GM19240 (cell line): ENCODE data around the gene PARP12.

Experiments used
- DNase-seq: peaks from one replicate; pipeline ENCODE4 v3.0.0; 2011; ENCODE audit warnings: low spot score; ENCODE audit not compliant: insufficient read length

The PARP12 gene

DNA sequence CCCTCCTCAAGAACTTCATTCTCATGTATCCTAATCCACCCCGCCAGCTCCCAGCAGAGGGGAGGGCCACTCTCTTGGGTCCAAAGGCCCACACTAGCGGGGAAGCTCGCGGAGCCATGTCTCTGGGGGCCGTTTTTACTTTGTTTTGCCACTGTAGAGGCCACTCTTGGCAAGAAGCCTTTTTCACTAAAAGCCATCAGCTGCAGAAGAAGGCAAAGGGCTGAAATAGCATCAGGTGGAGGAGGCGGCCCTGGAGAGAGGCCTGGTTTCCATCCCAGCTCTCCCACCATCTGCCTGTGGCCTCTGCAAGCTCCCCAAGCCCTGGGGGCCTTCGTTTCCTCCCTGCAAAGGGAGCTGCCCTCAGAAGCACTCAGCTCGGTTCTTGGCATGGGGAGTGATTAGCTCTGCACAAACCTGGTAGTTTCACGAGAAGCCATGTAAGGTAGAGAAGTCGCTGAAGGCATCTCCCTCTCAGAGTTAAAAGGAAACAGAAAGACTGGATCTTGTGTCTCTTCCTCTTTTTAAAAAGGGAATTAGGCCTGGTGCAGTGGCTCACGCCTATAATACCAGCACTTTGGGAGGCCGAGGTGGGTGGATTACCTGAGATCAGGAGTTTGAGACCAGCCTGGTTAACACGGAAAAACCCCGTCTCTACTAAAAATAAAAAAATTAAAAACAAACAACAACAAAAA, 70.3 kb downstream of the PARP12 start:
- DNase-seq = no peak

DNA sequence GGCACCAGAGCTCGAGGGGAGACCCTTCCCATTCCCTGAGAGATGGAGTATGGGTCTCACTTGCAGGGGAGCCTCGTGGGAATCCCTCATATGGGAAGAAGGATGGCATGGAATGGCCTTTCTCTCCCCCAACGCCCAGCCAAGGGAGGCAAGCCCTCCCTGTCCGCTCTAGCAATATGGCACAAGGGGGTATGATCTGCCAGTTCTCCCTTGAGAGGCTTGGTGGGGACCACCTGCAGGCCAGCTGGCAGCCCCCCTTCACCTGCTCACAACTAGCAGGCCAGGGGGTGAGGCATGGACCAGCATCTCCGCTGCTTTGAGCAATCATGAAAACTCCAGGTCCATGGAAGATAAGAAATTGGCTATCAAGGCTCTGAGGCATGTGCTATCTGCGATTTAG, 70.8 kb downstream of the PARP12 start:
- DNase-seq = no peak

DNA sequence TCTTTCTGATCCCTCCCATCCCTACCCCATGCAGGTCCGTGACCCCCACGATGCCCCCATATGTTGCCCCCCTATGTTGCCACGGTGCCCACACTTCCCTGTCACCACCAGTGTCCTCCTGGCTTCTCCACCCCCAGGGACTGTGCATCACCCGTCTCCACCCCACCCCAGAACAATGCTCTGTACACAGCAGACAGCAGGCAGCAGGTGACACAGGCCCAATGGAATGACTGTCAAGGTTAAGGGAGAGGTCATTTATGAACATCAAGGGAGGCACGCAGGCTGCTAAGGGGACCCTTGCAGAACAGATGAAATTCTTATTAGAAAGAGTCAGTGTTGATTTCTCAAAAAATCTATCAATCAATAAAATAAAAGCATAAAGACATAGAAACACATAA, 71.5 kb downstream of the PARP12 start:
- DNase-seq = no peak

DNA sequence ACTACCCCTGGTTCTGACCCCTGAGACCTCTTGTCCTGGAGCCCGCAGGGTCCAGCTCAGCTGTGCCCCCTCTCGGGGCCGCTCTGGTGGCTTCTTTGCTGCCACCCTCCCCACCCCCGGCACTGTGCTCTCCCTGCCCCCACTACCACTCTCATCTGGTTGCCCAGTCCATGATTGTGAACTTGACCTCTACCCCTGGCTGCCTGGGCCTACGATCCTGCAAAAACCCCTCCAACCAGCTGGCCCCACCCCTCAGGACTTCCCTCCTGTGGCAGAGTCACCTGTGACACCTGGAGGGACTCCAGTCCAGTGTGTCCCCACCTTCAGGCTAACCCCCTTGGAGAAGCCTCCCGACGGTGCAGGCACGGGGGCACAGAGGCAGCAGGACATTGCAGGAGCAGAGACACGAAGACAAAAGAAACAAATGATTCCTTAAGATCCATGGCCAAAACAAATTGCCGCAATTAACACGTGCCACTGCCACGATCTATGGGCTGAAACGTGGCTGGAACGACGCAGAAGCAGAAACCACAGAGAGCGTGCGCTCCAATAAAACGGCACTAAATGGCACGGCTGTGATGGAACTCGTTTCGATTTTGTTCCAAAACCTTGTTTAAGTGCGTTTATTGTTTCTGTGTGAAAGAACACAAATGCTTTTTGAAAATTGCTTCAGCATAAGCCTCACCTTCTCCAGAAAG, 72.0 kb downstream of the PARP12 start:
- no peak for DNase-seq

DNA sequence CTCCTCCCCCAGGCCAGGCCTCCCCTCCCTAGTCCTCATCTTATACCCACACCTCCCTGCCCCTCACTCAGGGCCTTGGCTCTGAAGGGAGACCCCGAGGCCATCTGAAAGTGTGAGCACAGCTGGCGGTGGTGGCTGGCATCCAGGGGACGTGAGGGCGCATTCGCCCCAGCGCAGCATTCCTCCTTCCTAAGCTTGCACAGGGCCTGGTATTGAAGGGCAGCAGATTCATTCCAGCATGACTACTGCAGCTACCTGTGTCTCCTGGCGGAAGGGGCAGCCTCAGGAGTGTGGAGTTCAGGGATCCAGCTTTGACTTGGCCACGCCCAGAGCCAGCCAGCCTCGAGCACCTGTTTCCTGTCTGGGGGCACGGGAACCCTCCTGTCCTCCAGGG, 72.6 kb downstream of the PARP12 start:
- DNase-seq = no peak

DNA sequence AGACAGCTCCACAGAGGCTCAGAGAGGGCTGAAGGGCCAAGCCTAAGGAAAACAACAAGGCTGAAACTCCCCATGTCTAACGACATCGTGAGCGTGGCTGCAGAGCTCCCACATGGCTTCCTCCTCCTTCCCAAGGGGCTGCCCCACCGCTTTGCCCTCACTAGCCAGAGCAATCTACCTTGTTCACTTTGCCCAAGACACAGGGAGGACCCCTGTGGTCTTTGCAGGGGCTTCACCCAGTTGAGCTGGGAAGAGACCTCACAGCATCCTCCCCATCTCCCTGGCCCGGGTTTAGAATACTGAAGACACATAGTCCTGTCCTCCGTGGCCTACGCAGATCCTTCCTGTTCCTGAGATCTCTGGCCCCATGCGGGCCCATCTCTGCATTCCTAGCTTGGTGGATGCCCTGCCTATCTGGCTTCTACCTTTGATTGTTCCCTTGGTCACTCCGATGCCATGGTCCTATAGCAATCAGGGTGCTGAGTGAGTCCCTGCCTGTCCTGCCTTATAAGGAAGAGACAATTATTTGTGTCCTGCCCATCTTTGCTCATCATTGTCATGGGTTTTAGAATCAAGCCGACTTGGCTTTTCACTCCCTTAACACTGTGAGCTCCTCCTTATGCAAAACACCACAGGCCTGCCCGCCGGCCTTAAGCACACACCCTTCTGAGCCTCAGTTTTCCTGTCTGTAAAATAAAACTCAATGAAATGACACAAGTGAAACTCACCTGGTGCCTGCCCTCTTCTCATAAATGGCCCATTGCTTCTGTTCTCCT, 73.2 kb downstream of the PARP12 start:
- DNase-seq = no peak

DNA sequence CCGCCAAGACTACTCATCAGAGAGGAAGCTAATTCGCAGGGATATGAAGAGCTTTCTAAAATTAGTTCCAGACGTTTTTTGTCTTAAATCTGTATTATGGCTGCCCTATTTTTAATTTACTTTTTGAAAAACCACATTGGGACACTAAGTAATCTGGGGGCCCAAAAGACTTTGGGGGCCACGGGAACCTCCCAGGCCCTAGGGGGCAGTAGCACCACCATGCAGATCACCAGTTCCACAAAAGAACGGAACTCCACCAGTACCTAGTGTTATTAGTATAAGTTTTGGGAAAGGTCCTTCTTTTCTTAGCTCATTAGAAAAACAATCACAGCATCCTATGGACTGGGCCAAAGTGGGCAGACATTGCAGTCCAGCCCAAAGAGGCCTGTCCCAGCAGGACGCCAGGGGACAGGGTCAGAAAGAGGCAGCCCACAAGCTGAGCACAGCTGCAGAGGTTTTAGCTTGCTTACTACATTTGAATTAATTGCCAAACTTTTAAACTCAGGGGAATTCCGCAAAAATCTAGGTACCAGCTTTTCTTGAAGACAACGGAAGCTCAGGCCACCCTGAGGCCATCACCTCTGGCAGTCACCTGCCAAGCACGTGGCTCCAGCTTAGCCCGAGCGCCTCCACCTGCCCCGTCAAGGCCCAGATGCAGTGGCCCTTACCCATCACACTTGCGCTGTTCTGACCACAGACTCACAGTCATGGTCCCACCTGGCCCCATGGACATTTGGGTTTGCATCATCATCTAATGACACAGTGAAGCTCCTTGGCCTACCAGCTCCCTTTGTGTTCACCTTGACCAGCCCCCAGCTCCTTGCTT, 74.8 kb downstream of the PARP12 start:
- DNase-seq = no peak

DNA sequence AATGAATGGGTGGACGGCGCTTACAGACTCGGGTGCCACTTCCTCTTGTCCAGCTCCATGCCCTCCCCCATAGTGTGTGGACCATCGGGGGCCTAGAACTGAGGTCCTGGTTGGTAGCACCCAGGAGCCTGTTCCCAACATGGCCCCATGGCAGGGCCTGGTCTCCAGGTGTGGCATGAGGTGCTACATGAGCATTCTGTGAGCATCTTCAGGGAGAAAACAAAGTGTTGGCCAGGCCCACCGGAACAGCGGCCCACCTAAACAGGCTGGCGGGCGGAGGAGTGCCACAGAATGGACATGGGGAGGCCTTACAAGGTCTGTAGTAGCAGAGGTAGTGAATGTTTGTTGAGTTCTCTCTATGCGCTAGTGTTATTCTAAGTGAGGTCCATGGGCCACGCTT, 76.9 kb downstream of the PARP12 start:
- no peak for DNase-seq

DNA sequence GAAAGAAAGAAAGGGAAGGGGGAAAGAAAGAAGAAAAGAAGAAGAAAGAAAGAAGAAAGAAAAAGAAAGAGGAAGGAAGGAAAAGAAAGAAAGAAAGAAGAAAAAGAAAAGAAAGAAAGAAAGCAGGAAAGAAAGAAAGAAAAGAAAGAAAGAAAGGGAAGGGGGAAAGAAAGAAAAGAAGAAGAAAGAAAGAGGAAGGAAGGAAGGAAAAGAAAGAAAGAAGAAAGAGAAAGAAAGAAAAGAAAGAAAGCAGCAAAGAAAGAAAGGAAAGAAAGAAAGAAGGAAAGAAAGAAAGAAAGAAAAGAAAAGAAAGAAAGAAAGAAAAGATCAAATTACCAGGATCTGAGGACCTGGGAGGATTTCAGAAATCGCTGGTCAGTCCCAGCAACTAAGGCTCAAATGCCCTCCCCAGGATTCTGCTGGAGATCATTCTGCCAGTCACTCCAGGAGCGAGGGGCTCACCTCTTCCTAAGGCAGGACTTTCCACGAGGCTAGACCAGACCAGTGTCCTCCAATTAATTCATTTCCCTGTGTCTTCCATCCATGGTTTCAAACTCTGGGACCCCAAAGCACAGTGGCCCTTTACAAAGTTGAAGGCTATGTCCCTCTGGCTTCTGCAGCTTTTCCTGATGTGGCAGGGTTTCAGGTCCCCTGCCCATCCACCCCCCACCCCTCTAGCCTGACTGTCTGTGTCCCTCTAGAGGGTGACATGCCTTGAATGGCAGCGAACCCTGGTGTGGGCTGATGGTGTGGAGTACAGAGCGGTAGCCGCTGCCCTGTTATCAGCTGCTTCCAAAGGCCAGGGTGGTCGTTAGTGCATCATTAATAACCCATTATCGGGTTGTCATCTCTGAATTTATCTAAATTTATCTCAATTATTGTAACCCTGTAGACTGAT, 77.9 kb downstream of the PARP12 start:
- DNase-seq = no peak

DNA sequence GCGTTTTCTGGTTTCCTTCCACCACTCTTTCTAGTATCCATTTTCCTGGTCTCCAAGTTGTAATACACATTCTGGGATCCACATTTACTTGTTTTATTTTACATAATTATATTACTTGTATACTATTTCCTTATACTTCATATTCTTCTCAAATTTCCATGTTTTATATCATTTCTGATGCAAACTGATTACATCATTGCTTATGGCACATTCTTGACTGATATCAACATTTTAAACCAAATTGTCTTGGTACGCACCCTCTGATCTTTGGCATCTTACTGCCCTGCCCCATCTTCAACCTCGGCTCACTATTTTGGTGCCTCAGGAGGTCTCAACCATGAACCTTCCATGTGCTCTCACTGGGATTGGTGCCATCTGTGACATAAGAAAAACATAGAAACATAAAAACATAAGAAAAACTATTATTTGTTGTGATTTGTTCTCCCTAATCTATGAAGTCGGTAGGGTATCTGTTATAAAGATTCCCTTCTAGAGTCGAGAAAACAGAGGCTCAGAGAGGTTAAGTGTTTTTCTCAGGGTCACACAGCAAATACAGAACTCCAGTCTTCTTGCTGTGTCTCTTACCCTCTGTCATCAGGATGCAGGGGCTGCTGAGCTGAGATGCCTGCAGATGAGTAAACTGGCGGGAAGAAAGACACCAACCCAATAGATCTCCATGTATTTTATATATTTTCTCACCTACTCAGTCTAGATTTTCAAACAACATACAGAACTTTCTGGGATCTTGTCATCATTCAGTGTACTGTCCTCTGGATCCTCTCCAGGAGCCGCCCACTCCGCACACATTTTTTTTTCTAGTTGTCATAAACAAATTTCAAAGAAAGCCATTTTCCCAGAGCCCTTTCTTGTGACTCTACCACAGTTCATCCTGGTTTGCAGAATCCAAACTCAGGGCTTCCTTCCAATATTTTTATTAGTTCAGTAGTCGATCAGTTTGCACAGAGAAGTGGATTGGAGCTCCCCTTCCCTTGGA, 79.5 kb downstream of the PARP12 start:
- no peak for DNase-seq

DNA sequence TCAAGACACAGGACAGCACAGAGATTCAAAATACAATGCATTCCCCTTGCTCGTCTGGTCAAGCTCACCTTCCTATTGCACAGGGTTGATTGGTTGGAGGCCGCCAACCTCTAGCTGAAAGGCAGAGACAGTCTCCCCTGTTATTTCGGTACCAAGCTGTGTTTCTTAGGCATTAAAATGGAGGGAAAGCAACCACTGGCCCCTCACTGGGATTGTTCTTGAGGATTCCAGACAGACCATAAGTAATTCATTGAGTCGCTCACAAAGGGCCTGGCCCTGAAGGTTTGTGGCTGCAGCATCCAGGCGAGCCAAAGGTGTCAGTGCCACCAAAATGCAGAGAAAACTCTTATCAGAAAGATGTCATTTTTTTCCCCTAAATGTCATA, 81.2 kb downstream of the PARP12 start:
- no peak for DNase-seq

DNA sequence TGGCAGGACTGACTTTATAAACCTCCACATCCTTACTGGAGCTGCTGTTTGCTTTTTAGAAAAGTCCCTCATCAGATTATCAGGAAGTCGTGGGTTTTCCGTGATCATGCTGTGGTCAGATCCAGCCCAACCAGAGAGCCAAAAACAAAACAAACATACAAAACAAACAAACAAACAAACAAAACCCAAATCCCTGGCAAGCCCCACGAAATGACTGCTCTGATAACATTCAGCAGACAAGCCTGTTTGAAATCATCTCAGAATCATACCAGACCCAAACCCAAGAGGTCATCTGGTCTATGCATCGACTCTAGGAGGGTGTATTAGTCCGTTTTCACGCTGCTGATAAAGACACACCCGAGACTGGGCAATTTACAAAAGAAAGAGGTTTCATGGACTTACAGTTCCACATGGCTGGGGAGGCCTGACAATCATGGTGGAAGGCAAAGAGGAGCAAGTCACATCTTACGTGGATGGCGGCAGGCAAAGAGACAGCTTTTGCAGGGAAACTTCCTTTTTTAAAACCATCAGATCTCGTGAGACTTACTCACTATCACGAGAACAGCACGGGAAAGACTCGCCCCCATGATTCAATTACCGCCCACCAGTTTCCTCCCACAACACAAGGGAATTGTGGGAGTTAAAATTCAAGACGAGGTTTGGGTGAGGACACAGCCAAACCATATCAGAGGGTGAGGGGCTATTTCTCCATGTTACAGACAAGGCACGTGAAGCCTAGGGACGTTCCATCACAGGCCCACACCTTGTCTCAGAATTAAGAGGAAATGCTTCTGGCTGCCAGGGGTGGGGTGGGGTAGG, 85.7 kb downstream of the PARP12 start:
- DNase-seq = no peak

DNA sequence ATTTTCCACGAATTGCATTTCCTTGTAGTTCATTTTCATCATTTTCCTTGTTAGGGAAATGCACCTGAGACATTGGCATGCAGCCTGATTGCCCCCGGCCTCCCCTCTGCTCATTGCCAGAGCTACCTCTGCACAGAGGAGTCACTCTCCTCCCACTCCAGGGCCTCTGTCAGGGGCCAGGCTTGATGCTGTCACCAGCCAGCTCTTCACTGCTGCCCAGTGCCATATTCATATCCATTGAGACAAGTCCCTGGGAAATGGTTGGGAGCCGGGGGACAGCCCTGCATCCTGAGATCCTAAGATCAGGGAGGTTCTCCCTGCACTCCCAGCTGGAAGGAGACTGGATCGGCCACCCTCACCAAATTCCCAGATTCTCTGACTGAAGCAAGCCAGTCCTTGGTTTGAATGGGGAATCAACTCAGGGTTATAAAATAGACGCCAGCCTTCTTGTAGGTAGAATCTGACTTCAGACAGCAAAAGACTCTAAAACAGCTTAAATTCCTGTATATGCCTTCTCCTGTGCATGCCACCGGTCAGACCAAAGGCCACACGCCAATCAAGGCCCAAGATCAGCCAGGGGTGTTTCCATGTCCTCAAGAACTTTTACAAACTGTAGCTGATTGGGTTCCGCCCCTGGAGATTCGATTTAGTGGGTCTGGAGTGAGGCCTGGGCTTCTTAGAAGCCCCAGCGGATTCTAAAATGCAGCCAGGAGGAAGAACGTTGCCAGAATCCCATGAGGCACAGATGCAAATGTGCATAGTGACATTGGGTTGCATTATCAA, 86.5 kb downstream of the PARP12 start:
- DNase-seq = no peak

DNA sequence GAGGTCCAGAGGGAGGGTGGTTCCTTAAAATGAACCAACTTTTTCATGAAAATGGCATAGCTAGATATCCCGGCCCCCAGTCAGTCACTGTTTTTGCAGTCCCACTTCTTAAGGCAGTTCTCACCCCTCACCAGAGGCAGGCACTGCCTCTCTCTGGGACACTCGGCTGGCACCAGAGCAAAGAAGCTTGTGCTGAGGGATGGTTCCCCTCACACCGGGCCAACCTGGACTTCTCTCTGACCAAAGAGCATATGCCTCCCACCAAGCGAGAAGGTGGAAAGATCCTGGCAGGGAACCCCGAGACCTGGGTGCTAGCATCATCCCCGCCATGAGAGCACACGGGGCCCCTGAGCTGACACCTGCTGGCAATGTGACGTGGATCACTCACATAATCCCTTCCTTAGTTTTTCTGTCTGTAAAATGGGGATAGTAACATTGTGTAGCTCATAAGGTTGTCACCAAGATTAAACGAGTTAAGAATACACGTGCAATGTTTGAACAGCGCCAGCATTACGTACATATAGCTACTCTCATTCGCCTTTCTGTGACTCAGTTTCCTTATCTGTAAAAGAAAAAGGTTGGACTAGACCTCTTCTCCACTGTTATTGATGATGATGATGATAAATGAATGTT, 88.5 kb downstream of the PARP12 start:
- DNase-seq = no peak
